ENCODE results near the gene INTS11. TPM values are rescaled to one million over a fixed set of nuclear protein-coding genes. Genes with fewer than 3 reads are reported as not detected.

INTS11 gene
- total RNA-seq, 6 experiments from 2014 or later, result 35.1 to 52.4 (median 43.5) TPM

- Histone ChIP-seq H3K9me3 (no peaks in the 10 kb centered on the region), H3K4me1 (peaks cover 0 to 34% (median 0%) of the 10 kb centered on the region in 4 donors), H3K27ac (no peak overlapping the region), H3K27me3 (no peaks in the 10 kb centered on the region), H3K36me3 (peaks cover 0 to 9% (median 1%) of the 10 kb centered on the region in 4 donors), H3K4me3 (no peak overlapping the region)
- no peak for DNase-seq
- no CpG with 5 or more reads among the region's 8 CpGs for WGBS (ENCODE audit: insufficient coverage, low coverage, low lambda C conversion rate, missing lambda C conversion rate)
- intact Hi-C loops (cut with DNase I), result no loop called here
- ATAC-seq, result no peak
- TF ChIP-seq POLR2A (IDR thresholded peaks at IDR 0.05), result no peak
These were observed 3.0 kb downstream of the INTS11 start for GRCh38 chr1:1321477-1321876.

GRCh38 chr1:1320666-1321448 lies 3.6 kb downstream of the INTS11 start:
- ATAC-seq (no peak), DNase-seq (no peak)
- Histone ChIP-seq H3K36me3 (peaks cover 0 to 9% (median 1%) of the 10 kb centered on the region in 4 donors), H3K27ac (no peak overlapping the region), H3K4me3 (no peak overlapping the region), H3K4me1 (peaks cover 0 to 28% (median 0%) of the 10 kb centered on the region in 4 donors), H3K27me3 (no peaks in the 10 kb centered on the region), H3K9me3 (no peaks in the 10 kb centered on the region)
- WGBS (ENCODE audit: insufficient coverage, low coverage, low lambda C conversion rate, missing lambda C conversion rate), result 78% methylated on average over 6 of the region's 23 CpGs
- intact Hi-C loops (cut with DNase I), result no loop called here
- no peak for TF ChIP-seq CTCF (IDR thresholded peaks at IDR 0.05)
- no peak for TF ChIP-seq POLR2A (IDR thresholded peaks at IDR 0.05)

GRCh38 chr1:1319646-1319941 lies 4.9 kb downstream of the INTS11 start:
- H3K4me1 ChIP-seq, result peaks cover 0 to 22% (median 0%) of the 10 kb centered on the region in 4 donors
- no peak overlapping the region for H3K27ac ChIP-seq
- H3K4me3 ChIP-seq, result no peak overlapping the region
- DNase-seq (no peak), ATAC-seq (no peak)
- intact Hi-C loops (cut with DNase I), result no loop called here
- H3K36me3 ChIP-seq, result peaks cover 0 to 9% (median 4%) of the 10 kb centered on the region in 4 donors
- no peaks in the 10 kb centered on the region for H3K27me3 ChIP-seq
- TF ChIP-seq POLR2A (IDR thresholded peaks at IDR 0.05), result no peak
- no peak for TF ChIP-seq CTCF (IDR thresholded peaks at IDR 0.05)
- no peaks in the 10 kb centered on the region for H3K9me3 ChIP-seq
- 88% methylated on average over 10 of the region's 13 CpGs for WGBS (ENCODE audit: insufficient coverage, low coverage, low lambda C conversion rate, missing lambda C conversion rate)

- intact Hi-C loops (cut with DNase I), result no loop called here
- TF ChIP-seq CTCF (IDR thresholded peaks at IDR 0.05), result no peak
- no peak for TF ChIP-seq POLR2A (IDR thresholded peaks at IDR 0.05)
- no peak overlapping the region for H3K4me3 ChIP-seq
- ATAC-seq (no peak), DNase-seq (no peak)
- 83% methylated on average over 8 of the region's 36 CpGs for WGBS (ENCODE audit: insufficient coverage, low coverage, low lambda C conversion rate, missing lambda C conversion rate)
- H3K36me3 ChIP-seq, result peaks cover 0 to 15% (median 9%) of the 10 kb centered on the region in 4 donors
- peaks cover 0 to 22% (median 0%) of the 10 kb centered on the region in 4 donors for H3K4me1 ChIP-seq
- no peaks in the 10 kb centered on the region for H3K27me3 ChIP-seq
- no peaks in the 10 kb centered on the region for H3K9me3 ChIP-seq
- H3K27ac ChIP-seq, result no peak overlapping the region
These were observed 5.4 kb downstream of the INTS11 start for GRCh38 chr1:1318777-1319645.

Data from right lobe of liver (tissue), 6 donors.